Astrocyte (in vitro differentiated cells and primary cell): Measurements from ENCODE around the gene EML6. TPM values are rescaled to one million over a fixed set of nuclear protein-coding genes. Genes with fewer than 3 reads are reported as not detected.
A peak's percentile ranks its signal among the peaks of the same experiment; 100 is the strongest.

Source experiments
- DNase-seq: peaks from one replicate; pipeline ENCODE4 v3.0.0-alpha.2; 2010; ENCODE audit warnings: low read depth
- FAIRE-seq: peaks from 2 replicates; lab custom pipeline; 2011; peaks lifted over from hg19 to GRCh38; lab: Jason Lieb, UNC
- H2AFZ ChIP-seq: 2 replicates; pipeline ENCODE4 v1.6.0; 2012; ENCODE audit warnings: low read depth, low read length, inconsistent platforms
- H3K27ac ChIP-seq: 2 replicates; pipeline ENCODE4 v1.5.1; 2011; ENCODE audit warnings: low read depth, low read length, inconsistent platforms
- H3K27me3 ChIP-seq: 2 replicates; pipeline ENCODE4 v1.6.0; 2011; ENCODE audit warnings: low read length, inconsistent platforms; ENCODE audit not compliant: insufficient read depth
- H3K36me3 ChIP-seq: 2 replicates; pipeline ENCODE4 v1.5.1; 2011; ENCODE audit warnings: low read length, inconsistent platforms; ENCODE audit not compliant: insufficient read depth
- H3K4me1 ChIP-seq: 2 replicates; pipeline ENCODE4 v1.5.1; 2011; ENCODE audit warnings: low read length, inconsistent platforms; ENCODE audit not compliant: insufficient read depth
- H3K4me2 ChIP-seq: 2 replicates; pipeline ENCODE4 v1.6.0; 2012; ENCODE audit warnings: low read length, inconsistent platforms
- H3K4me3 ChIP-seq: 2 replicates; pipeline ENCODE4 v1.5.1; 2011; ENCODE audit warnings: low read depth, mild to moderate bottlenecking, low read length, inconsistent platforms; ENCODE audit not compliant: insufficient read depth
- H3K79me2 ChIP-seq: 2 replicates; pipeline ENCODE4 v1.6.0; 2012; ENCODE audit warnings: mild to moderate bottlenecking, low read length, inconsistent platforms; ENCODE audit not compliant: insufficient read depth
- H3K9ac ChIP-seq: 2 replicates; pipeline ENCODE4 v1.6.0; 2012; ENCODE audit warnings: mild to moderate bottlenecking, low read length, inconsistent platforms
- H3K9me3 ChIP-seq: 2 replicates; pipeline ENCODE4 v1.5.1; 2012; ENCODE audit warnings: low read depth, mild to moderate bottlenecking, low read length, inconsistent platforms; ENCODE audit not compliant: insufficient read depth
- H4K20me1 ChIP-seq: 2 replicates; pipeline ENCODE4 v1.6.0; 2012; ENCODE audit warnings: low read length, inconsistent platforms; ENCODE audit not compliant: insufficient read depth
- H3K27ac Mint-ChIP-seq: one replicate; pipeline ENCODE4 v1.8.0; 2021; ENCODE audit warnings: mild to moderate bottlenecking, mixed read lengths; ENCODE audit not compliant: unreplicated experiment
- H3K27me3 Mint-ChIP-seq: one replicate; pipeline ENCODE4 v1.8.0; 2021; ENCODE audit warnings: low read depth, mixed read lengths; ENCODE audit not compliant: unreplicated experiment
- H3K36me3 Mint-ChIP-seq: one replicate; pipeline ENCODE4 v1.8.0; 2021; ENCODE audit warnings: low read depth, mixed read lengths; ENCODE audit not compliant: unreplicated experiment
- H3K4me1 Mint-ChIP-seq: one replicate; pipeline ENCODE4 v1.8.0; 2021; ENCODE audit warnings: low read depth, mixed read lengths; ENCODE audit not compliant: unreplicated experiment
- H3K4me3 Mint-ChIP-seq: one replicate; pipeline ENCODE4 v1.8.0; 2021; ENCODE audit warnings: mild to moderate bottlenecking, moderate library complexity, mixed read lengths; ENCODE audit not compliant: unreplicated experiment
- H3K9me3 Mint-ChIP-seq: one replicate; pipeline ENCODE4 v1.8.0; 2021; ENCODE audit warnings: mild to moderate bottlenecking, mixed read lengths; ENCODE audit not compliant: unreplicated experiment
- EZH2 ChIP-seq: IDR thresholded peaks from 2 replicates; pipeline ENCODE4 v1.6.1; 2012; ENCODE audit warnings: mild to moderate bottlenecking, low read length, inconsistent platforms; ENCODE audit not compliant: insufficient read depth
- total RNA-seq: library from RNA; stranded (reverse); gene quantifications from 2 replicates; pipeline ENCODE4 v1.2.1, GENCODE V29; 2021
- TF ChIP-seq, protein P1 (sequence below): IDR thresholded peaks from 2 replicates; pipeline ENCODE4 v1.5.1; 2011; ENCODE audit warnings: low read depth, mild to moderate bottlenecking, inconsistent platforms, low read length, moderate library complexity; ENCODE audit not compliant: insufficient read depth

The EML6 gene
- total RNA-seq, 1 donor from 2014 or later: 0.23 TPM

DNA sequence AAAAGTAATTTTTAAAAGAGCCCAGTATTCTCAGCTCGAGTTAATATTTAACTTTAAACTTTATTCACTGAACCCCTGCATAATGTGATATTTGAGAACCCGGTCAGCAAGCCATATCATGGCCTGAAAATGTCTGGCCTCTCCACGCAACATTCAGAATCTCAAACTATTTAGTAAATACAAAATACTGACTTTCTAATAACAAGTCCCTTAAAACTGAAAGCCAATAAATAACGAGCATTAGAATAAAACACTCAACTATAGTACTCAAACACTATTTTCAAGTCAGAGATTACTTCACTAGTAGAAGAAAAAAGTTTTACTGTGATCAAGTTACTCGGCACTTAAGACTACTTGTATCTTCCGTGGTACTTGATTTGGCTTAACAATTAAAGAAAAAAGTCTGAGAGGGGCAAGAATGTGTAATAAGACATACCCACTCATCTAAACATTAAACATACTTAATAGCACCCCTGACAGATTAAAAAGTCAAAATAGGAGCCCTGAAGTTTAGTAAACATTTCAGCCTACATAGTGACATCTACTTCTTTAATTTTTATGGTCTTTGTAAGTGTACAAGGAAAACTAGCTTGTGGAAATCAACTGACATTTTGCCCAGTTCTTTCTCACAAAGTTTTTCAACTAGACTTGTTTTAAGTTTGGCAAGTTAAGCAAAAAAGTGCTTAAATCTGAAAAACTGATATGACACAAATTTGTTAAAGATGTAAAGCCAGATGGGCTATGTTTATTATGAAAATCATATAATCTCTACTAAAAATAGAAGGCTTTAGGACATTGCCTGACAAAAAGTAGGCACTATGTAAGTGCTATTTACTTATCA lies 288.6 kb downstream of the EML6 start:
- peak overlapping the region; percentile 36 for H3K4me2 ChIP-seq

GRCh38 chr2:55012672-55013484 lies 289.4 kb downstream of the EML6 start:
- H3K9me3 ChIP-seq: no peaks in the 10 kb centered on the region
- H3K4me2 ChIP-seq: peak overlapping the region; percentile 36
- H3K4me1 ChIP-seq: peaks cover 52% of the 10 kb centered on the region
- H3K4me3 Mint-ChIP-seq: peak overlapping the region; percentile 25
- H3K4me3 ChIP-seq: no peak overlapping the region
- H3K79me2 ChIP-seq: peaks cover 100% of the 10 kb centered on the region
- H3K27me3 Mint-ChIP-seq: no peaks in the 10 kb centered on the region
- no peaks in the 10 kb centered on the region for H3K9me3 Mint-ChIP-seq
- no peak overlapping the region for H3K9ac ChIP-seq
- H3K36me3 Mint-ChIP-seq: peaks cover 2% of the 10 kb centered on the region
- H3K4me1 Mint-ChIP-seq: peaks cover 66% of the 10 kb centered on the region
- no peak overlapping the region for H2AFZ ChIP-seq
- no peak for TF ChIP-seq EZH2
- TF ChIP-seq, protein P1, sequence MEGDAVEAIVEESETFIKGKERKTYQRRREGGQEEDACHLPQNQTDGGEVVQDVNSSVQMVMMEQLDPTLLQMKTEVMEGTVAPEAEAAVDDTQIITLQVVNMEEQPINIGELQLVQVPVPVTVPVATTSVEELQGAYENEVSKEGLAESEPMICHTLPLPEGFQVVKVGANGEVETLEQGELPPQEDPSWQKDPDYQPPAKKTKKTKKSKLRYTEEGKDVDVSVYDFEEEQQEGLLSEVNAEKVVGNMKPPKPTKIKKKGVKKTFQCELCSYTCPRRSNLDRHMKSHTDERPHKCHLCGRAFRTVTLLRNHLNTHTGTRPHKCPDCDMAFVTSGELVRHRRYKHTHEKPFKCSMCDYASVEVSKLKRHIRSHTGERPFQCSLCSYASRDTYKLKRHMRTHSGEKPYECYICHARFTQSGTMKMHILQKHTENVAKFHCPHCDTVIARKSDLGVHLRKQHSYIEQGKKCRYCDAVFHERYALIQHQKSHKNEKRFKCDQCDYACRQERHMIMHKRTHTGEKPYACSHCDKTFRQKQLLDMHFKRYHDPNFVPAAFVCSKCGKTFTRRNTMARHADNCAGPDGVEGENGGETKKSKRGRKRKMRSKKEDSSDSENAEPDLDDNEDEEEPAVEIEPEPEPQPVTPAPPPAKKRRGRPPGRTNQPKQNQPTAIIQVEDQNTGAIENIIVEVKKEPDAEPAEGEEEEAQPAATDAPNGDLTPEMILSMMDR: no peak
- DNase-seq: no peak
- H3K36me3 ChIP-seq: no peaks in the 10 kb centered on the region
- no peaks in the 10 kb centered on the region for H3K27me3 ChIP-seq
- peaks cover 99% of the 10 kb centered on the region for H4K20me1 ChIP-seq
- no peak for FAIRE-seq
- H3K27ac Mint-ChIP-seq: peak overlapping the region; percentile 27
- no peak overlapping the region for H3K27ac ChIP-seq

More for the DNA sequence above, 288.6 kb downstream of the EML6 start:
- Mint-ChIP-seq H3K36me3 (peaks cover 2% of the 10 kb centered on the region), H3K4me3 (no peak overlapping the region), H3K27me3 (no peaks in the 10 kb centered on the region), H3K4me1 (peaks cover 68% of the 10 kb centered on the region), H3K9me3 (no peaks in the 10 kb centered on the region), H3K27ac (peak overlapping the region; percentile 83)
- no peak overlapping the region for H3K4me3 ChIP-seq
- peaks cover 99% of the 10 kb centered on the region for H4K20me1 ChIP-seq
- H3K36me3 ChIP-seq: no peaks in the 10 kb centered on the region
- TF ChIP-seq EZH2: no peak
- no peaks in the 10 kb centered on the region for H3K27me3 ChIP-seq
- no peak for DNase-seq
- peaks cover 100% of the 10 kb centered on the region for H3K79me2 ChIP-seq
- H3K4me1 ChIP-seq: peaks cover 46% of the 10 kb centered on the region
- H3K9me3 ChIP-seq: no peaks in the 10 kb centered on the region
- no peak for FAIRE-seq
- H3K27ac ChIP-seq: no peak overlapping the region
- no peak overlapping the region for H3K9ac ChIP-seq
- H2AFZ ChIP-seq: no peak overlapping the region

DNA sequence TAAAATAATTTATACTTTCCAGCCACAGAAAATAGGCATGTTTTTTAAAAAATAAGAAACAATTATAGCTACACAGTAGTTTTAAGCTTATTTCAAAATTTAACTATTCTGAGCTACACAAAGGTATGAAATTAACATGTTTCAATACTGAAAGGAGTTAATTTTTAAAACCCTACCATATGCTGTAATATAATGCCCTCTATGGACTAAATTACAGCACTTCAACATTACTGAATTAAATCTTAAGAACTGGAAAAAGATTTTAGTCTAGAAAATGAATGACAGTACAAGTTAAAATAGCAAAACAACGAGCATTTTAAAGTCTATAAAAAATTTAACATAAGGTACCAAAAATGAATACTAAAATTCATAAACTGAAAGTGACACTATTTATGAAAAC lies 290.5 kb downstream of the EML6 start:
- H3K4me3 Mint-ChIP-seq: peak overlapping the region; percentile 62
- H3K4me3 ChIP-seq: no peak overlapping the region
- peaks cover 72% of the 10 kb centered on the region for H3K4me1 Mint-ChIP-seq
- no peak overlapping the region for H3K27ac ChIP-seq
- H3K4me1 ChIP-seq: peaks cover 53% of the 10 kb centered on the region
- H2AFZ ChIP-seq: no peak overlapping the region
- H3K79me2 ChIP-seq: peaks cover 100% of the 10 kb centered on the region
- peaks cover 99% of the 10 kb centered on the region for H4K20me1 ChIP-seq
- H3K9me3 ChIP-seq: no peaks in the 10 kb centered on the region
- H3K27ac Mint-ChIP-seq: no peak overlapping the region
- no peak for DNase-seq
- H3K4me2 ChIP-seq: no peak overlapping the region
- H3K27me3 ChIP-seq: no peaks in the 10 kb centered on the region
- no peaks in the 10 kb centered on the region for H3K27me3 Mint-ChIP-seq
- no peak overlapping the region for H3K9ac ChIP-seq
- no peaks in the 10 kb centered on the region for H3K9me3 Mint-ChIP-seq
- no peak for FAIRE-seq
- TF ChIP-seq, protein P1: no peak
- no peak for TF ChIP-seq EZH2
- H3K36me3 ChIP-seq: no peaks in the 10 kb centered on the region
- H3K36me3 Mint-ChIP-seq: peaks cover 3% of the 10 kb centered on the region
